Islet of Langerhans (tissue), 1 donor: ENCODE measurements around the gene WDR86.
A peak's percentile ranks its signal among the peaks of the same experiment; 100 is the strongest.

ENCODE experiments used
- FAIRE-seq: peaks from one replicate; lab custom pipeline; 2011; peaks lifted over from hg19 to GRCh38; lab: Jason Lieb, UNC

The WDR86 gene, protein sequence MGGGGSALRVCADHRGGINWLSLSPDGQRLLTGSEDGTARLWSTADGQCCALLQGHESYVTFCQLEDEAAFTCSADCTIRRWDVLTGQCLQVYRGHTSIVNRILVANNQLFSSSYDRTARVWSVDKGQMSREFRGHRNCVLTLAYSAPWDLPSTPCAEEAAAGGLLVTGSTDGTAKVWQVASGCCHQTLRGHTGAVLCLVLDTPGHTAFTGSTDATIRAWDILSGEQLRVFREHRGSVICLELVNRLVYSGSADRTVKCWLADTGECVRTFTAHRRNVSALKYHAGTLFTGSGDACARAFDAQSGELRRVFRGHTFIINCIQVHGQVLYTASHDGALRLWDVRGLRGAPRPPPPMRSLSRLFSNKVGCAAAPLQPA

GRCh38 chr7:151409667-151410404 lies at the start of gene WDR86:
Gene WDR86 (minus strand): TSS chr7:151410038. CDS start chr7:151409589, 449 bp downstream.
- no peak for FAIRE-seq

DNA sequence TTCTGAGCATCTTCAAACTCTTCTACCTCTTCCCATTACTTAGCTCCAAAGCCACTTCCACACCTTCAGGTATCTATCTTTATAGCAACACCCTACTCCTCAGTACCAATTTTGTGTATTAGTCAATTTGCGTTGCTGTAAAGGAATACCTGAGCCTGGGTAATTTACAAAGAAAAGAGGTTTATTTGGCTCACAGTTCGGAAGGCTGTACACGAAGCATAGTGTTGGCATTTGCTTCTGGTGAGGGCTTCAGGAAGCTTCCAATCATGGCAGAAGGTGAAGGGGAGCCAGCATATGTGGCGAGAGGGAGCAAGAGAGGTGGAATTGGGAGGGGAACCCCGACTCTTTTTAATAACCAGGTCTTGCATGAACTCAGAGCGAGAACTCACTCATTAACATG lies 47.7 kb upstream of the WDR86 start:
- FAIRE-seq: no peak

DNA sequence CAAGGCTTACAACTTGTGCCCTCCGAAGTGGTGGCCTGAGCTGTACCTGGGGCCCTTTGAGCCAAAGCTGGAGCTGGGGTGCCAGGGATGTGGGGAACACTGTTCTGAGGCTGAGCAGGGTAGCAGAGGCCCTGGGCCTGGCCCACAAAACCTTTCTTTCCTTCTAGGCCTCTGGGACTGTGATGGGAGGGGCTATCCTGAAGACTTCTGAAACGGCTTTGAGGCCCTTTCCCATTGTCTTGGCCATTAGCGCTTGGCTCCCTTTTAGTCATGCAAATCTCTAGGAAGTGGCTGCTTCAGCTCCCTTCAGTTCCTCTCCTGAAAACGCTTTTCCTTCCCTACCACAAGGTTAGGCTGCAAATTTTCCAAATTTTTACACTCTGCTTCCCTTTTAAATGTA lies 46.9 kb upstream of the WDR86 start:
- no peak for FAIRE-seq

GRCh38 chr7:151456276-151456675 lies 46.4 kb upstream of the WDR86 start:
- no peak for FAIRE-seq

- no peak for FAIRE-seq
These were observed 45.9 kb upstream of the WDR86 start for GRCh38 chr7:151455690-151456089.

DNA sequence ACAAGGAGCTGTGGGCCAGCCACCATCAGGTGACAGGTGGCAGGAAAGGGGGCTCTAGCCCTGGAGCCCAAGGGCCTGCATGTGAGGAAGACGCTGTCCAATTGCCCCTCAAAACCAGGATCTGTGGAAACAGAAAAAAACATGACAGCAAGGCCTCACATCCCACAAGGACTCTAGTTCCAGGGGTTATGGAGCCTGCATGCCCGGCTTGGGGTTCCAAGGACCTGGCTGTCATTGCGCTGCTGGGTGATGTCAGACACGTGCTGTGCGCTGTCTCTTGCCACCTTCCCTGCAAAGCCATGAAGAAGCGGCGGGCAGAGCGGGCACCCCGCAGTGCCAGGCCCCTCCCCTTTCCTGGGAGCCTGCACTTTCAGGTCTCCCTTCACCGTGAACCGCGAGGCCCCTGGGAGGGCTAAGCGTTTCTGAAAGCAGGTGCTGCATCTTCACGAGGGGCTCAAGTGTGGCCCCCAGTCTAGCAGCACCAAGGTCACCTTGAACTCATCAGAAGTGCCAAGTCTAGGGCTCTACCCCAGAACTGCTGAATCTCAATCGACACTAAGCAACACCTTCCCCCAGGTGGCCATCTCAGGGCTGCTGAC lies 45.2 kb upstream of the WDR86 start:
- no peak for FAIRE-seq

DNA sequence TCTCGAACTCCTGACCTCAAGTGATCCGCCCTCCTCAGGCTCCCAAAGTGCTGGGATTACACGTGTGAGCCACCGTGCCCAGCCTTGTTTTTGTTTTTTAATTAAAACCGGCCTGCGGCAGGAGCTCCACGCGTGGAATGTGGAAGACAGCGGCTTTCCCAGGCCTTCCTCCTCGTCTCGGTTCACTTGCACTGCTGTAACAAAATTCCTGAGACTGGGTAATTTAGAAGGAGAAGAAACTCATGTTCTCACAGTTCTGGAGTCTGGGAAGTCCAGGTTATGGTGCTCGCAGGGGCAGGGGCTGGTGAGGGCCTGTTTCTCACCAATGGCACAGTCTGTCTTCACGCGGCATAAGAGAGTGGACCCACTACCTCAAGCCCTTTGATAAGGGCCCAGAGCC lies 44.5 kb upstream of the WDR86 start:
- FAIRE-seq: no peak

DNA sequence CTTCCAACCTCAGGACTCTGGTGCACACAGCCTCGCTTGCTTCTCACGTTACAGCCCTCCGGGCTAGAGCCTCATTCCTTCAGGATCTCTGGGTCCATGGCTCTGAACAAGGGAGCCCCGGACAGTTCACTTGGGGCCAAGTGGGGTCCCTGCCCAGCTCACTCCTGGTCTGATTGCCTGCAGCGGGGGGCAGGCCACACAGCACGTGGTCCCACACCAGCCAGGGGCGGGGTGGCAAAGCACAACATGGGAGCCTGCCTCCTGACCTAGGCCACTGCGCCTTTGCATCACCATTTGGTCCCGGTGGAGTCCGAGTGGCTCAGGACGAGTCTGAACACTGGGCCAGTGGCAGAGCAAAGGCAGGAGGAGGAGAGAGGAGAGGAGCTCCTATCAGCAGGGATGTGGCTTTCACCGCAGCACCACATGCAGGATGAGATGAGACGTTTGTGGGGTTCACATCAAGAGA lies 43.5 kb upstream of the WDR86 start:
- no peak for FAIRE-seq

- no peak for FAIRE-seq
These were observed 43.0 kb upstream of the WDR86 start for GRCh38 chr7:151452680-151453325.

- no peak for FAIRE-seq
These were observed 42.1 kb upstream of the WDR86 start for GRCh38 chr7:151451626-151452571.

DNA sequence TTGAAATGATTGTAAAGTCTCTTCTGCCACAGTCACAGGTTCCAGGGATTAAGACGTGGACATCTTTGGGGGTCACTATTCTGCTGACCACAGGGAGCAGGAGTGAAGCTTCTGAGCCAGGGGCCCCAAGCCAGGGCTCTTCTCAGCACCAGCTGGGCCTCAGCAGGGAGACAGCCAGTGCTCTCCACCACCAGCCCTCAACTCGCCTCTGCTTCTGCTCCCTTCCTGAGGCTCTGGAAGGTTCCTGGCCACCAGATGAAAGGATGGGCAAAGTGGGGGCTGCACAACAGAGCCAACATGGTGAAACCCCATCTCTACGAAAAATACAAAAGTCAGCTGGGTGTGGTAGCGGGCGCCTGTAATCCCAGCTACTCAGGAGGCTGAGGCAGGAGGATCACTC lies 41.3 kb upstream of the WDR86 start:
- no peak for FAIRE-seq

- FAIRE-seq: no peak
These were observed 40.2 kb upstream of the WDR86 start for GRCh38 chr7:151449990-151450389.

DNA sequence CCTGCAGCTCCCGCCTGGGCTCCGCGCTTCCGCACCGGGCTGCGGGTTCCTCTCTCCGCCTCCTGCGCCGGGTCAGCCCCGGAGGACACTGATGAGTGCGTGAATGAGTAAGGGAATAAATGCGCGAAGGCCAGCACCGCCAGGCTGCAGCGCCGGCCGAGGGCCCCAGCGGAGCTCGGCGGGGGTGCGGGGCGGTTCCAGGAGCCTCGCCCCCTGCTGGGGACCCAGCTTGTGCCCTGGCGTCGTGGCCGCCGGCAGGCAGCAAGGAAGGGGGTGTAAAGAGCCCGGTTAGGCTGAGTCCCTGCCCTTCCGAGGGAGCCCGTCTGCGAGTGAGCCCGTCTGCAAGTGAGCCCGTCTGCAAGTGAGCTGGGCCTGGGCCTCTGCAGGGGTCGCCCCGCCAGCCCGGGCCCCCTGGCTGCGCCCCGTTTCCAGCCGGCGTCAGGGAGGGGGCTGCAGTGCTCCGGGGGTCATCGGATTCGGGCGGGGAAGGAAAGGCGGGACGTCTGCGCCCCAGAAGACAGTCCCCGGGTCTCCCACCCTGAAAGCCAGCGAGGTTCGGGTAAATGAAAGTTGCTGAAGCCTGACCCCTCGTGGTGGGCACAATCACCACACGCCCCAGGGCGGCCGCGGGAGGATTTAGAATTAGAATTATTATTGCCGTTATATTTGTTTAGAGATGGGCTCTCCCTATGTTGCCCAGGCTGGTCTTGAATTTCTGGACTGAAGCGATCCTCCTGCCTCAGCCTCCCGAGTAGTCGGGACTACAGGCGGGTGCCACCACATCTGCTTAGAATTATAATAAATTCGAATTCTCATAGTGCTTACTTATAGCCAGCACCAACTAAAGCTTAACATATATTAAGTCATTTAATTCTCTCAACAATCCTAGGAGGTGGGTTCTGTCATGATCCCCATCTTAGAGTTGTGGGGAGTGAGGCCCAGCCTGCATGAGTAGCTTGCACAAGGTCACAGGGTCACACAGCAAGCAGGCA lies 38.7 kb upstream of the WDR86 start:
- FAIRE-seq: peak; percentile 81

DNA sequence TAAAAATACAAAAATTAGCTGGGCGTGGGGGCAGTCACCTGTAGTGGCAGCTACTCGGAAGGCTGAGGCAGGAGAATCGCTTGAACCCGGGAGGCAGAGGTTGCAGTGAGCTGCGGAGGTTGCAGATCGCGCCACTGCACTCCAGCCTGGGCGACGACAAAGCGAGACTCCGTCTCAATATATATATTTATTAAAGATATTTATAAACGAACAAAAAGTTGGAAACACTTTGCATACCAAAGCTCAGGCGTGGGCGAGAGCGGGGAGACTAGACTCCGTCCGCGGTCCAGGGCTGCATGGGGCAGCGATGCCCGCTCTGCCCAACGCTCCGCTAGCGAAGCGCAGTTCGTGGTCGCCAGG lies 38.0 kb upstream of the WDR86 start:
- no peak for FAIRE-seq

DNA sequence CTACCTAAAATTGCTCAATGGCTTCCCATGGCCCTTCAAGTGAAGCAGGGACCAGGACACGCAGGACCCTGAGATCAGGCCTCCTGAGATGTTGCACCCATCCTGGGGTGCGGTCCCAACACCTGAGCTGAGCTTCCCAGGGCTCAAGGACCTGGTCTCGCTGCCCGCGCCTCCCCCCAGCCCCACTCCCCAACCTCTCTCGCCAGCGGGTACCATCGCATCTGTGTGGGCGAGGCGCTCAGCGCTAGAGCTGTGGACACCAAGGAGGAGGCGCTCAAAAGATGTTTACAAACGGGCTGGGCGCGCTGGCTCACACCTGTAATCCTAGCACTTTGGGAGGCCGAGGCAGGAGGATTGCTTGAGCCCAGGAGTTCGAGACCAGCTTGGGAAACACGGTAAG lies 37.5 kb upstream of the WDR86 start:
- no peak for FAIRE-seq

- FAIRE-seq: no peak
These were observed 36.6 kb upstream of the WDR86 start for GRCh38 chr7:151446412-151446811.

- FAIRE-seq: no peak
These were observed 34.8 kb upstream of the WDR86 start for GRCh38 chr7:151444632-151445031.

- no peak for FAIRE-seq
These were observed 33.1 kb upstream of the WDR86 start for GRCh38 chr7:151442776-151443496.

GRCh38 chr7:151440799-151441445 lies 31.1 kb upstream of the WDR86 start:
- no peak for FAIRE-seq
